Erythroblast (primary cell): Measurements from ENCODE around the gene RAB31.

ENCODE experiments used
- DNase-seq, 2 experiments: peaks; one replicate each; lab custom pipeline; 2025; lab: John Stamatoyannopoulos, UW
- GATA1 ChIP-seq: IDR thresholded peaks from 2 replicates; pipeline ENCODE4 v1.6.1; 2011; ENCODE audit warnings: low read depth, mild to moderate bottlenecking, control low read depth, low read length, moderate library complexity
- POLR2A ChIP-seq: IDR thresholded peaks from 2 replicates; pipeline ENCODE4 v1.6.1; 2011; ENCODE audit warnings: mild to moderate bottlenecking, low read length

Gene RAB31

GRCh38 chr18:9772847-9773677 is 65.0 kb downstream of the RAB31 start:
- no peak for DNase-seq
- no peak for TF ChIP-seq GATA1
- TF ChIP-seq POLR2A, result no peak

- TF ChIP-seq GATA1 (no peak), POLR2A (no peak)
- DNase-seq, result no peak
Observed at GRCh38 chr18:9774150-9774549, 66.0 kb downstream of the RAB31 start.

DNA sequence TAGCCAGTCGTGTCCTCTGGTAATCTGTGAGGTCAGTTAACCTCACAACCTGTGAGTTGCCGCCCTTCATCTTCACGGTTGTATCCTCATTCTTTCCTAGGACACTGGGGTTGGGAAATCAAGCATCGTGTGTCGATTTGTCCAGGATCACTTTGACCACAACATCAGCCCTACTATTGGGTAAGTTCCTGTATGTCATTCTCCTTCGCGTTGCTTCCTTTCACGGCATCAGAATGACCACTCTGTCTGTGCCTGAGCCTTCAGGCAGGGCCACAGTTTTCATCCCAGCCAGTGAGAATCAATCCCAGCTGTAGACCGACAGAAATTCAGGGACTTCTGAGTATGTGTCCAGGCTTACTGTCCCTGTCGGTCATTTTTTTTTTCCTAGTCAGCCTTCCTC is 67.1 kb downstream of the RAB31 start:
- no peak for TF ChIP-seq POLR2A
- TF ChIP-seq GATA1, result no peak
- no peak for DNase-seq

- DNase-seq, result no peak
- TF ChIP-seq GATA1, result no peak
- no peak for TF ChIP-seq POLR2A
Observed at GRCh38 chr18:9779630-9780029, 71.5 kb downstream of the RAB31 start.

DNA sequence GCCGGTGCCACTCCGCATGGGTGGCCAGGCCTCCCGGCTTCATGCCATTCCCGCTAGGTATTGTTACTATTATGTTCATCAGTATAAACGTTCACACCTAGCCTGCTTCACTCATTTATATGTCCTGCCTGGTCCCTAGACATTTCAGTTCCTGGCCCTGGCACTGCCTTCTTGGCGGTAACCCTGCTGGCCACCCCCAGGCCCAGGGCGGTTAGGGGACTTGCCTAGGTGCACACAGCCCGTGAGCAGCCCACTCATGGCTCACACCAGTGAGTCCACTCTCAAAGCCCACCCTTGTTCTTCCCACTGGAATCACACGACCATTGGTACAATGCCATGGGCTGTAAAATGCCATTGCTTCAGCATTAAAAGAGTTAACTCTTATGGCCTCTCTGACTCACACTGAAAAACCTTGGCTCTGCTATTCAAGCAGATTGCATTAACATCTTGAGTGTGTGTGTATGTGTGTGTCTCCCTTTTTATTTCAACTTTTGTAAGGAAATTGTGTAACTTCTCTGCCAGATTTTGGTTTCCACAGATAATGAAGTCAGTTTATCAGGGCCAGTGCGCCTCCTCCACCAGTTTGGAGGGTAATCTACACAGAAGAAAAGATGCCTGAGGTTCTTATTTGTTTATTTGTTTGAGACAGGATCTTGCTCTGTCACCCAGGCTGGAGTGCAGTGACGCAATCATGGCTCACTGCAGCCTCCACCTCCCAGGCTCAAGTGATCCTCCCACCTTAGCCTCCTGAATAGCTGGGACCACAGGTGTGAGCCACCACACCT is 74.2 kb downstream of the RAB31 start:
- TF ChIP-seq GATA1 (no peak), POLR2A (no peak)
- peak; percentile 56 to 69 for DNase-seq

DNA sequence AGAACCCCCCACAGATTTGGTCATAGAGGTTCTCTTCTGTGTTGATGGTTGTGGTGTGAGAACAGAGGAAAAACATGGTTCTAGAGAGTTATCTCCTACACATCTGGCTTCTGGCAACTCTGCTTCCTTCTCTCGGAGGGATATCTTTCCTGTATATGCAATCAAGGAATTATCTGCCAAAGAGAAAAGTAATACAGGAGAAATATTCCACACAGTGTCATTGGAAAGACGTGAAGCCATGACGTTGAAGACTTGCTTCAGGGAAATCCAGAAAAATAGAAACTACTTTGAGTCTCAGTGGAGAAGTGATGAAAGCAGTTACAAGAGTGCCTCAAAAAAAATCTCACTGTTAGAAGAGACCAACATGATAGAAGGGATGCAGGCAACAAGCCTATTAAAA is 78.5 kb downstream of the RAB31 start:
- no peak for TF ChIP-seq GATA1
- no peak for TF ChIP-seq POLR2A

GRCh38 chr18:9787036-9787435 is 78.9 kb downstream of the RAB31 start:
- TF ChIP-seq GATA1 (no peak), POLR2A (no peak)
- DNase-seq, result no peak

More for the DNA sequence above, 78.5 kb downstream of the RAB31 start:
- DNase-seq, result no peak

DNA sequence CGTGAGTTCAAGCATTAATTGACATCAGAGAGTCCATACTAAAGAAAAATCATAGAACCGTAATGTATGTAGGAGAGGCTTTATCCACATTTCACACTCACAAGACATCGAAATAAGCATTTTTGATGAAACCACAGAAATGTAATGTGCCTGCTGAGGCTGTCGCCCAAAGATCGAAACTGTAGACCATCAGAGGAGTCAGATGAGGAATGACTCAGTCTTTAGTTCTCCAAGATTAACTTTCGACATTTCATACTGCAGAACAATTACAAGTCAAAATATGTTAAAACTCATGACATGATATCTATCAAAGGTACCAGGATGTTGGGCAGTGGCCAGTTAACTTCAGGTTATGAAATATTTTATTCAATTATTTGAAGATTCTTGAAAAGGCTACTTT is 79.6 kb downstream of the RAB31 start:
- no peak for DNase-seq
- no peak for TF ChIP-seq GATA1
- no peak for TF ChIP-seq POLR2A

DNA sequence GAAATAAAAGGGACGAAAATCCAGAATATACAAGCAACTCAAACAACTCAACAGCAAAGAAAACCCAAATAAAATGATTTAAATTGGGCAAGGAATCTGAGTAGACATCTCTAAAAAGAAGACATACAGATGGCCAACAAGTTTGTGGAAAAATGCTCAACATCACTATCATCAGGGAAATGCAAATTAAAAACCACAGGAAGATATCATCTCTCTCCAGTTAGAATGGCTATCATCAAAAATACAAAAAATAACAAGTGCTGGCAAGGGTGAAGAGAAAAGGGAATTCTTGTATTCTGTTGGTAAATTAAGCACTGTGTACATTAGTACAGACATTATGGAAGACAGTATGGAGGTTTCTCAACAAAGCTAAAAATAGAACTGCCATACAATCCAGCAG is 80.0 kb downstream of the RAB31 start:
- no peak for DNase-seq
- TF ChIP-seq GATA1, result no peak

DNA sequence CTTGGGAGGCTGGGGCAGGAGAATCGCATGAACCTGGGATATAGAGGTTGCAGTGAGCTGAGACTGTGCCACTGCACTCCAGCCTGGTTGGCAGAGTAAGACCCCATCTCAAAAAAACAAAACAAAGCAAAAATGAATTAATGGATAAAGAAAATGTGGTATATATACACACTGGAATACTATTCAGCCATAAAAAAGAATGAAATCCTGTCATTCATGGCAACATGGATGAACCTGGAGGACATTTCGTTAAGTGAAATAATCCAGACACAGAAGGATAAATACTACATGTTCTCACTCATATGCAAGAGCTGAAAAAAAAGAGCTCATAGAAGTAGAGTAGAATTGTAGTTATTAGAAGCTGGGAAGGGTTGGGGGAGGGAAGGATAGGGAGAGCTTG is 80.8 kb downstream of the RAB31 start:
- TF ChIP-seq GATA1 (no peak), POLR2A (no peak)

GRCh38 chr18:9790261-9790660 is 82.2 kb downstream of the RAB31 start:
- no peak for DNase-seq
- TF ChIP-seq GATA1 (no peak), POLR2A (no peak)

More for the DNA sequence above, 80.8 kb downstream of the RAB31 start:
- DNase-seq, result no peak

- no peak for DNase-seq
- TF ChIP-seq POLR2A, result no peak
- TF ChIP-seq GATA1, result no peak
Observed at GRCh38 chr18:9791991-9792390, 83.9 kb downstream of the RAB31 start.

- DNase-seq, result peak; percentile 79 to 85
Observed at GRCh38 chr18:9792565-9793245, 84.6 kb downstream of the RAB31 start.

GRCh38 chr18:9796011-9796410 is 87.9 kb downstream of the RAB31 start:
- TF ChIP-seq POLR2A, result no peak
- TF ChIP-seq GATA1, result no peak
- no peak for DNase-seq

More at GRCh38 chr18:9792565-9793245, 84.6 kb downstream of the RAB31 start:
- TF ChIP-seq POLR2A, result no peak
- no peak for TF ChIP-seq GATA1
